ENCODE results near the gene FGD5. TPM values are rescaled to one million over a fixed set of nuclear protein-coding genes. Genes with fewer than 3 reads are reported as not detected.

FGD5 gene
- total and polyA plus RNA-seq, 2 donors (not counting 1 experiment from before 2014, with no cell fraction given) = 0.03 to 0.50 TPM

DNA sequence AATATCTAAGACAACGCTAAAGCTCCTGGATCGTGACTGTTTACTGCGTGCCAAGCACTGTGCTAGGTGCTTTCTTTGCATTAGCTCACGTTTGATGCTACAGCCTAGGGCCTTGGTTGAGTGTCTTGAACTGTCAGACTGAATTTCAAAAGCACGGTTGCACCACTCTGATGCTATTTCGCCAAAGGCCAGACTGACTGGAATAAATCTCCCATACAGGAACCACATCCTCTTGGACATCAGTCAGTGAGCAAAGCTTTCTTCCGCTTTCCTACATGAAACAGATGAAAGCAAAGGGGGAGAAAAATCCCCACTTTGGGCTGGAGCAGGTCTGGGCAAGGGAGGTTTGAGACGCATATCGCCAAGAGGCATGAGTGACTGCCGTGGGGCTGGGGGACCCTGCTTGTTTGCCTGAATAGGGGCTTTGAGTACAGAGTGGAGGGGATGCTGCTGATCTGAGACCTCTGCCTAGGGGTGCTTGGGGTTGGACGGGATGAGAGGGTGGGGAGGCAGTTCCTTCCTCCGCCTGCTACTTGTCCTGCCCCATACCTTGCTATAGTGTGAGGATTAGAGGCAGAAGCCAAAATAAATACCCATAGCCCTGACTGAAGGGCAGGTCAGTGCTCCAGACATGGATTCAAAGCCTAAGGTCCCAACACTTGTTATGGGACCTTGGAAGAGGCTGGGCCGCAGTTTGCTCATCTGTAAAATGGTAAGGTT lies 5.3 kb downstream of the FGD5 start:
- no peaks in the 10 kb centered on the region for H4K20me1 ChIP-seq (ENCODE audit: control insufficient read depth, extremely low read depth, insufficient read depth, low read length)
- no peaks in the 10 kb centered on the region for H3K79me2 ChIP-seq (ENCODE audit: control insufficient read depth, insufficient read depth, low read length)
- no peaks in the 10 kb centered on the region for H3K27me3 ChIP-seq (ENCODE audit: control insufficient read depth, insufficient read depth, low read length)
- H3K36me3 ChIP-seq (ENCODE audit: control insufficient read depth, insufficient read depth, low read length) = no peaks in the 10 kb centered on the region
- no peaks in the 10 kb centered on the region for H3K9me3 ChIP-seq (ENCODE audit: control insufficient read depth, insufficient read depth, low read depth, low read length)
- H3K4me3 ChIP-seq (replicated peaks in 1 of 4; ENCODE audit: control extremely low read depth in 1 of 4, insufficient read depth in 1 of 4, low read depth in 3 of 4, low read length in 4 of 4) = no peak overlapping the region
- H3K4me2 ChIP-seq (ENCODE audit: extremely low read depth, insufficient read depth, low read length) = no peak overlapping the region
- DNase-seq (ENCODE audit: low read depth in 2 of 2) = no peak
- no peak for TF ChIP-seq EZH2 (IDR thresholded peaks at IDR 0.05; ENCODE audit: low read length, missing control alignments)
- no peak for TF ChIP-seq CTCF (conservative IDR thresholded peaks at IDR 0.05 in 1 of 2, IDR thresholded peaks at IDR 0.05 in 1 of 2; ENCODE audit: low read depth in 1 of 2, low read length in 2 of 2)
- no peak overlapping the region for H3K9ac ChIP-seq (ENCODE audit: insufficient read depth, low read length)
- no peak overlapping the region for H2AFZ ChIP-seq (ENCODE audit: low read length)
- no peak overlapping the region for H3K27ac ChIP-seq (ENCODE audit: insufficient read depth, low read length)
- H3K4me1 ChIP-seq (ENCODE audit: control insufficient read depth, extremely low read depth, insufficient read depth, low read length) = no peaks in the 10 kb centered on the region

DNA sequence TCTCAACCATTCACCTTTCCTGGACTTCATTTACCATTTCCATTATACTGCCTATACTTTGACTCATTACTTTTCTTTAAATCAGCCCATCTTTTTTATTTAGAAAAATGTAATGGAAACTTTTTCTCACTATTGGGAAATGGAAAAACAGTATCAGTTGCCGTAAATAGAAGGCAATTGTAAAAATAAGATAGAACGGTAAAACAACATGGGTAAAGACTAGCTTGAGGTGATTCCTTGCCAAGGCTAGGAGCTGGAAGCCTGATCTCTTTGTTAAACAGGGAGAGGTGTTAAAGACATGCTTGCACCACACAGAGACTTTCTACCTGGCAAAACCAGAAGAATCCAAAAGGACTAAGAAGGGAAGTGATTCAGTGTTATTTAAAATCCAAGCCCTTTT lies 5.9 kb downstream of the FGD5 start:
- H3K4me2 ChIP-seq (ENCODE audit: extremely low read depth, insufficient read depth, low read length) = no peak overlapping the region
- no peaks in the 10 kb centered on the region for H3K36me3 ChIP-seq (ENCODE audit: control insufficient read depth, insufficient read depth, low read length)
- H3K27ac ChIP-seq (ENCODE audit: insufficient read depth, low read length) = no peak overlapping the region
- no peaks in the 10 kb centered on the region for H3K9me3 ChIP-seq (ENCODE audit: control insufficient read depth, insufficient read depth, low read depth, low read length)
- no peaks in the 10 kb centered on the region for H3K4me1 ChIP-seq (ENCODE audit: control insufficient read depth, extremely low read depth, insufficient read depth, low read length)
- H3K79me2 ChIP-seq (ENCODE audit: control insufficient read depth, insufficient read depth, low read length) = no peaks in the 10 kb centered on the region
- H3K27me3 ChIP-seq (ENCODE audit: control insufficient read depth, insufficient read depth, low read length) = no peaks in the 10 kb centered on the region
- no peak for TF ChIP-seq EZH2 (IDR thresholded peaks at IDR 0.05; ENCODE audit: low read length, missing control alignments)
- TF ChIP-seq CTCF (conservative IDR thresholded peaks at IDR 0.05 in 1 of 2, IDR thresholded peaks at IDR 0.05 in 1 of 2; ENCODE audit: low read depth in 1 of 2, low read length in 2 of 2) = no peak
- DNase-seq (ENCODE audit: low read depth in 2 of 2) = no peak
- H3K4me3 ChIP-seq (replicated peaks in 1 of 4; ENCODE audit: control extremely low read depth in 1 of 4, insufficient read depth in 1 of 4, low read depth in 3 of 4, low read length in 4 of 4) = no peak overlapping the region
- no peak overlapping the region for H3K9ac ChIP-seq (ENCODE audit: insufficient read depth, low read length)
- H4K20me1 ChIP-seq (ENCODE audit: control insufficient read depth, extremely low read depth, insufficient read depth, low read length) = no peaks in the 10 kb centered on the region
- no peak overlapping the region for H2AFZ ChIP-seq (ENCODE audit: low read length)

DNA sequence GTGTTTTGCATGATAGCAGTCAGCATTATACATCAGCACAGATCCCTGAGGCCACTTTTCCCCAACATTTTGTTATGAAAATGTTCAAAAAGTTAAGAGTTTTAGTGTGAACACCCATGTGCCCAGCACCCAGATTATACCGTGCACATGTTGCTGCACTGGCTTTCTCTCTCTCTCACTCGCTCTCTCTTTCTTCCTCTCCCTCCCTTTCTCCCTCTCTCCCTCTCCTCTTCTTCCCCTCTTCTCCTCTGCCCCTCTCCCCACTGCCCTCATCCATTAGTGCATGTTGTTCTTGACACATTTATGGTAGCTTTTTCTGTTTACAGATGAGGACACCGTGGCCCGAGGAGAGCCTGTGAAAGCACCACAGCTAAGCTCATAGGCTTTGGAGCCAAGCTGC lies 7.3 kb downstream of the FGD5 start:
- H3K9me3 ChIP-seq (ENCODE audit: control insufficient read depth, insufficient read depth, low read depth, low read length) = no peaks in the 10 kb centered on the region
- H3K4me2 ChIP-seq (ENCODE audit: extremely low read depth, insufficient read depth, low read length) = no peak overlapping the region
- H3K27ac ChIP-seq (ENCODE audit: insufficient read depth, low read length) = no peak overlapping the region
- H3K4me3 ChIP-seq (replicated peaks in 1 of 4; ENCODE audit: control extremely low read depth in 1 of 4, insufficient read depth in 1 of 4, low read depth in 3 of 4, low read length in 4 of 4) = no peak overlapping the region
- DNase-seq (ENCODE audit: low read depth in 2 of 2) = no peak
- no peak overlapping the region for H2AFZ ChIP-seq (ENCODE audit: low read length)
- no peak overlapping the region for H3K9ac ChIP-seq (ENCODE audit: insufficient read depth, low read length)
- H3K4me1 ChIP-seq (ENCODE audit: control insufficient read depth, extremely low read depth, insufficient read depth, low read length) = no peaks in the 10 kb centered on the region
- TF ChIP-seq CTCF (conservative IDR thresholded peaks at IDR 0.05 in 1 of 2, IDR thresholded peaks at IDR 0.05 in 1 of 2; ENCODE audit: low read depth in 1 of 2, low read length in 2 of 2) (no peak), EZH2 (IDR thresholded peaks at IDR 0.05; ENCODE audit: low read length, missing control alignments) (no peak)
- no peaks in the 10 kb centered on the region for H4K20me1 ChIP-seq (ENCODE audit: control insufficient read depth, extremely low read depth, insufficient read depth, low read length)
- H3K79me2 ChIP-seq (ENCODE audit: control insufficient read depth, insufficient read depth, low read length) = no peaks in the 10 kb centered on the region
- H3K36me3 ChIP-seq (ENCODE audit: control insufficient read depth, insufficient read depth, low read length) = no peaks in the 10 kb centered on the region
- no peaks in the 10 kb centered on the region for H3K27me3 ChIP-seq (ENCODE audit: control insufficient read depth, insufficient read depth, low read length)
